GM12874 (cell line): ENCODE measurements around the gene PLEKHG7.

Source experiments
- TF ChIP-seq, protein P1 (sequence below): IDR thresholded peaks from 2 replicates; pipeline ENCODE4 v1.5.1; 2011; ENCODE audit warnings: low read depth, mild to moderate bottlenecking, control low read depth, low read length, moderate library complexity; ENCODE audit not compliant: insufficient read depth

Gene PLEKHG7

DNA sequence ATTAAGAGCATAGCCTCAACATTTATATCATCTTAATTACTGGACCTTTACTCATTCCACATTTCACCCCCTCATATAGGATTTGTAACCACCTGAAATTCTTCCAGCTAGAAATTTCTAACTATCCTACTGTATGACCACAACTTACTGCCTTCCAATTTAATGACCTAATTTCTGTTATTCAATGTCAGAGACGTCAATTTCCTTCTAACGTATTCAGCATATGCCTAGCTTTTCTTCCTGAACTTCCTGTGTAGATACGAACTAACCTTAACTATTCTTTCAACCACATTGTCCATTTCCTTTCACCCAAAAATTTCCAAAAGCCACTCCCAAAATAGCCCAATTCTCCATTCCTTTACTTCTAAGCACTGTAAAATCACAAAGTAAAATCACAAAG, 118.4 kb downstream of the PLEKHG7 start:
- TF ChIP-seq, protein P1, sequence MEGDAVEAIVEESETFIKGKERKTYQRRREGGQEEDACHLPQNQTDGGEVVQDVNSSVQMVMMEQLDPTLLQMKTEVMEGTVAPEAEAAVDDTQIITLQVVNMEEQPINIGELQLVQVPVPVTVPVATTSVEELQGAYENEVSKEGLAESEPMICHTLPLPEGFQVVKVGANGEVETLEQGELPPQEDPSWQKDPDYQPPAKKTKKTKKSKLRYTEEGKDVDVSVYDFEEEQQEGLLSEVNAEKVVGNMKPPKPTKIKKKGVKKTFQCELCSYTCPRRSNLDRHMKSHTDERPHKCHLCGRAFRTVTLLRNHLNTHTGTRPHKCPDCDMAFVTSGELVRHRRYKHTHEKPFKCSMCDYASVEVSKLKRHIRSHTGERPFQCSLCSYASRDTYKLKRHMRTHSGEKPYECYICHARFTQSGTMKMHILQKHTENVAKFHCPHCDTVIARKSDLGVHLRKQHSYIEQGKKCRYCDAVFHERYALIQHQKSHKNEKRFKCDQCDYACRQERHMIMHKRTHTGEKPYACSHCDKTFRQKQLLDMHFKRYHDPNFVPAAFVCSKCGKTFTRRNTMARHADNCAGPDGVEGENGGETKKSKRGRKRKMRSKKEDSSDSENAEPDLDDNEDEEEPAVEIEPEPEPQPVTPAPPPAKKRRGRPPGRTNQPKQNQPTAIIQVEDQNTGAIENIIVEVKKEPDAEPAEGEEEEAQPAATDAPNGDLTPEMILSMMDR, result no peak
